IPS-18a (cell line): ENCODE data around the gene SMG9.

Source experiments
- H3K27ac ChIP-seq: one replicate; pipeline ENCODE4 v1.5.1; 2013; ENCODE audit warnings: low read length
- H3K27me3 ChIP-seq: one replicate; pipeline ENCODE4 v1.6.1; 2013; ENCODE audit warnings: mild to moderate bottlenecking, low read length; ENCODE audit not compliant: control insufficient read depth, insufficient read depth
- H3K36me3 ChIP-seq: one replicate; pipeline ENCODE4 v1.6.1; 2013; ENCODE audit warnings: low read depth, low read length; ENCODE audit not compliant: control insufficient read depth
- H3K4me1 ChIP-seq: one replicate; pipeline ENCODE4 v1.6.1; 2013; ENCODE audit warnings: low read depth, low read length; ENCODE audit not compliant: control insufficient read depth
- H3K4me3 ChIP-seq: one replicate; pipeline ENCODE4 v1.5.1; 2013; ENCODE audit warnings: low read length
- H3K9ac ChIP-seq: one replicate; pipeline ENCODE4 v1.6.1; 2013; ENCODE audit warnings: mild to moderate bottlenecking, low read length, moderate library complexity
- H3K9me3 ChIP-seq: one replicate; pipeline ENCODE4 v1.6.1; 2013; ENCODE audit warnings: low read depth, low read length; ENCODE audit not compliant: control insufficient read depth

The SMG9 gene

GRCh38 chr19:43697295-43697694, 57.5 kb downstream of the SMG9 start:
- no peak overlapping the region for H3K27ac ChIP-seq
- no peak overlapping the region for H3K9ac ChIP-seq
- no peaks in the 10 kb centered on the region for H3K36me3 ChIP-seq
- no peaks in the 10 kb centered on the region for H3K9me3 ChIP-seq
- H3K4me3 ChIP-seq: no peak overlapping the region
- H3K27me3 ChIP-seq: peaks cover 12% of the 10 kb centered on the region
- H3K4me1 ChIP-seq: no peaks in the 10 kb centered on the region

DNA sequence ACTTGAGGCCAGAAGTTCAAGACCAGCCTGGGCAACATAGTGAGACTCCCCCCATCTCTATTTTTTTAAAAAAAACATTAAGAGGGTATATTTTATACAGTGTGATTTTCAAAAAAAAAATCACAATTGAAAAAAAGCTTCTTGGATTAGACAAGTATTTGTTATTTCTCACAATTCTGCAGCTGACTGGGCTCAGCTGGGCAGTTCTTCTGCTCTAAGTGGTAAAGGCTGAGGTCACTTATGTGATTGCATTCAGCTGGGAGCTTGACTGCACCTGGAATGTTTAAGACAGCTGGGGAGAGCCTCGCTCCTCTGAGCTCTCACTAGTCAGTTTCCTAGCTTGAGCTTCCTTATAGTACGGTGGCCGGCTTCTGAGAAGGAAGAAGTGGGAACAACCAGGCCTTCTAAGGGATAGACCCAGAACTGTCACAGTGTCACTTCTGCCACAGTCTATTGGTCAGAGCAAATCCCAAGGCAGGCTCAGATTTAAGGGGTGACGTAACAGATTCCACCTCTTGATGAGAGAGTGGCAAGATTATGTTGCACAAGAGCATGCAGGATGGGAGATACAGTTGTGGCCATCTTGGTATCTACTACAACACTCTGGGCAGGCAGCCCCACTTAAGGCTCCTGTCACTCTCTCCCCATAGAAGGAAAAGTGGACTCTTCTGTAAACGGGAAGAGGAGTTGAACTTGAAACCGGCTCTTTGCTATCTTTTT, 58.6 kb downstream of the SMG9 start:
- H3K27me3 ChIP-seq: peaks cover 12% of the 10 kb centered on the region
- H3K4me3 ChIP-seq: no peak overlapping the region
- H3K9ac ChIP-seq: no peak overlapping the region
- H3K9me3 ChIP-seq: no peaks in the 10 kb centered on the region
- H3K36me3 ChIP-seq: no peaks in the 10 kb centered on the region
- H3K4me1 ChIP-seq: no peaks in the 10 kb centered on the region
- no peak overlapping the region for H3K27ac ChIP-seq

DNA sequence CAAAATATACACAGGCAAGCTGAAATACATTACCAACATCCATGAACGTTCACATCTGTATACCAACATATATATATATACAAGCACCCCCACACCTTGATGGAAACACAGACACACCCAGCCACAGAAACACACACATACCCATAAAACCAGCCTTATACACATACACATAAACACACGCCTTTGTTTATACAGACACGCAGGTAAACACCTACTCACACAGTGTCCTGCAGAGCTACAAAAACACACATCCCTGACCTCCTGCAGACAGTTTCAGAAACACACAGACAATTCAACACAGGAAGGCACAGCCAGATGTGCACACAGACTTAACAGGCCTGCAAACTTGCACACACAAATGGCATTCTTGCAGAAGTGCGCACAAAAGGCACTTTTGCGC, 60.2 kb downstream of the SMG9 start:
- no peak overlapping the region for H3K4me3 ChIP-seq
- H3K27me3 ChIP-seq: peaks cover 10% of the 10 kb centered on the region
- H3K9ac ChIP-seq: no peak overlapping the region
- no peaks in the 10 kb centered on the region for H3K4me1 ChIP-seq
- H3K27ac ChIP-seq: no peak overlapping the region
- no peaks in the 10 kb centered on the region for H3K9me3 ChIP-seq
- H3K36me3 ChIP-seq: no peaks in the 10 kb centered on the region

DNA sequence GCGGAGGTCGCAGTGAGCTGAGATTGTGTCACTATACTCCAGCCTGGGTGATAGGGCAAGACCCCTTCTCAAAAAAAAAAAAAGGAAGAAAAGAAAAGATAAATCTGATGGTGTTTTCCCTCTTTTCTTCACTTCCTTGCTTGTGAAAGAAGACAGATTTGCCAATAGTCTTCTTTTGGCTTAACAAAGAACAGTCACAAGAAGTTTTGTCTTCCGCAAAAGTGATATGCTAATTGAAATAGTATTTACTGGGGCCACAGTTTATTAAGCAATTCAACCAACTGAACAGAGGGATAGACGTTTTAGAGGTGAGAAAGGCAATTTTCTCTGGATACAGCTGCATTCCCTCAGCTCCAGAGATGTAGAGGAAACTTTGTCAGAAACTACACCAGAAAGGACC, 61.9 kb downstream of the SMG9 start:
- Histone ChIP-seq H3K4me1 (no peaks in the 10 kb centered on the region), H3K36me3 (no peaks in the 10 kb centered on the region), H3K4me3 (no peak overlapping the region), H3K9ac (no peak overlapping the region), H3K27me3 (no peaks in the 10 kb centered on the region), H3K9me3 (no peaks in the 10 kb centered on the region), H3K27ac (no peak overlapping the region)

- Histone ChIP-seq H3K4me1 (no peaks in the 10 kb centered on the region), H3K27ac (no peak overlapping the region), H3K4me3 (no peak overlapping the region), H3K9ac (no peak overlapping the region), H3K36me3 (no peaks in the 10 kb centered on the region), H3K9me3 (no peaks in the 10 kb centered on the region), H3K27me3 (no peaks in the 10 kb centered on the region)
Measured at GRCh38 chr19:43692385-43692784, 62.4 kb downstream of the SMG9 start.

GRCh38 chr19:43691755-43692154, 63.0 kb downstream of the SMG9 start:
- Histone ChIP-seq H3K4me1 (no peaks in the 10 kb centered on the region), H3K36me3 (no peaks in the 10 kb centered on the region), H3K4me3 (no peak overlapping the region), H3K27me3 (no peaks in the 10 kb centered on the region), H3K9ac (no peak overlapping the region), H3K27ac (no peak overlapping the region), H3K9me3 (no peaks in the 10 kb centered on the region)

DNA sequence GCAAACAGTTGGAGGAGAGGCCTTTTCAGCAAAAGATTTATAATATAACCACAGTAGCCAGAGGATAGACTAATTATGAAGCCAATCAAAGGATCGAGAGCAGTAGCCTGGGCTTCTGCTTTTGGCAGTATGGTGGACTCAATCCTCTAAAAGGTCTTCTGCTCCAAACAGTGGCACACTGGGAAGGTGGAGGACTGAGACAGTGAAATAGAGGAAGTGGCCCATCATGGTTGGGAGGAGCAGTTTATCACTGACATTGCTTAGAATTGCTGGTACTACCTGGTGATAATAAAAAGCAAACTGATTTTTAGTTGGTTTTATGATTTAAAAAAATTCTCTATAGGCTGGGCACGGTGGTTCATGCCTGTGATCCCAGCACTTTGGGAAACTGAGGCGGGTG, 63.9 kb downstream of the SMG9 start:
- Histone ChIP-seq H3K4me1 (no peaks in the 10 kb centered on the region), H3K36me3 (no peaks in the 10 kb centered on the region), H3K4me3 (no peak overlapping the region), H3K9me3 (no peaks in the 10 kb centered on the region), H3K27me3 (no peaks in the 10 kb centered on the region), H3K9ac (no peak overlapping the region), H3K27ac (no peak overlapping the region)

DNA sequence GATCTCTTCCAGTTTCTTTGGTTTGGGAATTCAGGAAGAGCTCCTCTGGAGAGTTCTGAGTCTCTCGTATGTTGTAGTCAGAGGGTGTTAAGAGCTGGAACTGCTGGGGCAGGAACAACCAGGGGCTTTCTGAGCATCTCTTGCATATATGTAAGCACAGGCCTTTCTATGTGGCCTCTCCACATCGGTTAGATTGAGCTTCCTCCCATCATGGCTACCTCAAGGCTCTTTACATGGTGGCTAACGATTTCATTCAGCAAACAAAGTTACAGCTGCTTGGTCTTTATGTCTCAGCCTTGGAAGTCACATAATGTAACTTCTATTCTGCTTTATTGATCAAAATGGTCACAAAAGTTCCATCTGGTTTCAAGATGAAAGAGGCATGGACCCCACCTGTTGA, 64.3 kb downstream of the SMG9 start:
- Histone ChIP-seq H3K4me3 (no peak overlapping the region), H3K27me3 (no peaks in the 10 kb centered on the region)

DNA sequence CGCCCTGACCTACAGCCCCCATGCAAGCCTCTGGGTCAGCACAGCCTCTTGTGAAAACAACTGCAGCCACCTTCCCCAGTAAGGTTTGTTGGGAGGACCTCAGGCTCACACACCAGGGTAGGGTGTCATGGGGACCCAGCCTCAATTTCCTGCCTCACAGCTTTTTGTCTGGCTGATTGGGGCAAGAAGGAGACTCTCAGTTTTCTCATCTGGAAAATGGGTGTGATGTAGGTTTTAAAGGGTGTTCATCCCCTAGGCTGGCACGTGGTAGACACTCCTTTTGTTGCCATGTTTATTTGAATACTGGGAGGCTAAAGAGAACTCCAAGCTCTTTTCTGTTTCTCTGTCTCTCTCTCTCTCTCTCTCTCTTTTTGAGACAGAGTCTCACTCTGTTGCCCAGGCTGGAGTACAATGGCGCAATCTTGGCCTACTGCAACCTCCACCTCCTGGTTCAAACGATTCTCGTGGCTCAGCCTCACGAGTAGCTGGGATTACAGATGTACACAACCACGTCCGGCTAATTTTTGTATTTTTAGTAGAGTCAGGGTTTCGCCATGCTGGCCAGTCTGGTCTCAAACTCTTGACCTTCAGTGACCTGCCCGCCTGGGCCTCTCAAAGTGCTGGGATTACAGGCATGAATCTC, 66.6 kb downstream of the SMG9 start:
- Histone ChIP-seq H3K9ac (no peak overlapping the region), H3K4me1 (no peaks in the 10 kb centered on the region), H3K27ac (no peak overlapping the region), H3K4me3 (no peak overlapping the region), H3K36me3 (no peaks in the 10 kb centered on the region), H3K27me3 (no peaks in the 10 kb centered on the region), H3K9me3 (no peaks in the 10 kb centered on the region)

More for the DNA sequence above, 64.3 kb downstream of the SMG9 start:
- Histone ChIP-seq H3K4me1 (no peaks in the 10 kb centered on the region), H3K36me3 (no peaks in the 10 kb centered on the region), H3K27ac (no peak overlapping the region), H3K9me3 (no peaks in the 10 kb centered on the region), H3K9ac (no peak overlapping the region)

DNA sequence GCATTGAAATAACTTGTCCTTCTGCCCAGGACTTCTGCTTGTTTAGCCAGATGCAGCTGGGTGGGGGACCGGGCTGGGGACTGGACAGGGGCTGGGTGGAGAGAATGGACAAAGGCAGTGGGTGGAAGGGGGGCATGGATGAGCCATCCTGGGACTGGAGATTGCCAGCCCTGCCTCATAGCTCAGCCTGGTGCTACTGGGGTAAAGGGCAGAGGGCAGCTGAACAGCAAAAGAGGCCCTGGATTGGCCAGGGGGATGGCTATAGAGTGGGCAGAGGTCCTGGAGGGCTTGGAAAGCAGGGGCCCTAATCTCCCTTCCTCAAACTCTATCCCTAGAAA, 67.1 kb downstream of the SMG9 start:
- no peak overlapping the region for H3K9ac ChIP-seq

DNA sequence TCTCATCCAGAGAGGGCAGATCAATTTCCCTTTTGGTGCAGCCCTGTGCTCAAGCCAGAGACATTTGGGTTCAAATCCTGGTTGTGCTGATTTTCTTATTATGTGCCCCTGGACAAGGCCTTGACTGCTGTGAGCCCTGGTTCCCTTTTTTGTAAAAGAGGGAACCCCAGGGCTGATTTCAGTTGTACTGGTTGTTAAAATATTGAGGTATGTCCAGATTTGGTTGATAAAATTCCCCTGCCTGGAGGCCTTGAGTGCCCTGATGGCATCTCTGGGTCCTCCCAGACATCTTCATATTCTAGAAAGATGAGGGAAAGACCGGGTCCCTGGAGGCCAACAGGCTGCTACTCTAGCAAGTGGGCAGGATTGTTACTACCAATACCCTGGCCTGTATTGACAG, 70.4 kb downstream of the SMG9 start:
- H3K4me3 ChIP-seq: no peak overlapping the region
- H3K9me3 ChIP-seq: no peaks in the 10 kb centered on the region
- H3K4me1 ChIP-seq: no peaks in the 10 kb centered on the region
- H3K27ac ChIP-seq: no peak overlapping the region
- no peaks in the 10 kb centered on the region for H3K27me3 ChIP-seq
- no peak overlapping the region for H3K9ac ChIP-seq
- no peaks in the 10 kb centered on the region for H3K36me3 ChIP-seq

More for the DNA sequence above, 67.1 kb downstream of the SMG9 start:
- H3K27me3 ChIP-seq: no peaks in the 10 kb centered on the region
- no peaks in the 10 kb centered on the region for H3K36me3 ChIP-seq
- no peaks in the 10 kb centered on the region for H3K4me1 ChIP-seq
- no peak overlapping the region for H3K4me3 ChIP-seq
- no peaks in the 10 kb centered on the region for H3K9me3 ChIP-seq
- H3K27ac ChIP-seq: no peak overlapping the region

DNA sequence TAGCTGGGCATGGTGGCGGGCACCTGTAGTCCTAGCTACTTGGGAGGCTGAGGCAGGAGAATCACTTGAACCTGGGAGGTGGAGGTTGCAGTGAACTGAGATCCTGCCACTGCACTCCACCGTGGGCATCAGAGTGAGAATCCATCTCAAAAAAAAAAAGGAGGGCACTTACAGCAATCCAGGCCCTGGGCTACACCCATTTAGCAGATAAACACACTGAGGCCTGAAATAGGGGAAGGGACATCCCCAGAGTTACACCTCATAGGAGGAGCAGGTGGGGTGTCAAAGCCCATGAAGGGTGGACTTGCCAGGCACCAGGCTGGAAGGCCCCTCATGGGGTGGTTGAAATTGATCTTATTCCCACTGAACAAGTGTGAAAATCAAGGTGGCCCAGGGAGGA, 70.9 kb downstream of the SMG9 start:
- Histone ChIP-seq H3K4me1 (no peaks in the 10 kb centered on the region), H3K27ac (no peak overlapping the region), H3K9me3 (no peaks in the 10 kb centered on the region), H3K36me3 (no peaks in the 10 kb centered on the region), H3K9ac (no peak overlapping the region), H3K27me3 (no peaks in the 10 kb centered on the region), H3K4me3 (no peak overlapping the region)
